CD14-positive monocyte (primary cell): ENCODE data around the gene KLHL20. TPM values are rescaled to one million over a fixed set of nuclear protein-coding genes. Genes with fewer than 3 reads are reported as not detected.

Source experiments
- DNase-seq, 3 donors: peaks; one replicate each; pipeline ENCODE4 v3.0.0-alpha.2; 2011 to 2022
- H2AFZ ChIP-seq: 2 replicates; pipeline ENCODE4 v1.6.0; 2012; ENCODE audit warnings: mild to moderate bottlenecking, low read depth, low read length, inconsistent platforms; ENCODE audit not compliant: insufficient read depth, poor library complexity, severe bottlenecking
- H3K27ac ChIP-seq, 2 donors: 1 replicate in 1 of 2; 2 replicates in 1 of 2; pipeline ENCODE4 v1.5.1; 2012 to 2013; ENCODE audit warnings: low read length in 2 of 2, control low read depth in 1 of 2, inconsistent platforms in 1 of 2, low read depth in 1 of 2, mild to moderate bottlenecking in 1 of 2
- H3K27me3 ChIP-seq, 2 donors: one replicate each; pipeline versions ENCODE4 v1.6.0 to v1.6.1; 2011 to 2013; ENCODE audit warnings: low read length in 2 of 2; ENCODE audit not compliant: control insufficient read depth in 2 of 2, insufficient read depth in 2 of 2
- H3K36me3 ChIP-seq, 2 donors: replicated peaks in 1 of 2; 1 replicate in 1 of 2; 2 replicates in 1 of 2; pipeline versions ENCODE4 v1.5.1 to v1.6.1; 2012 to 2013; ENCODE audit warnings: low read length in 2 of 2, control low read depth in 1 of 2, inconsistent platforms in 1 of 2, mild to moderate bottlenecking in 1 of 2; ENCODE audit not compliant: insufficient read depth in 2 of 2, control insufficient read depth in 1 of 2
- H3K4me1 ChIP-seq, 2 donors: 1 replicate in 1 of 2; 2 replicates in 1 of 2; pipeline versions ENCODE4 v1.5.1 to v1.6.1; 2012 to 2013; ENCODE audit warnings: low read length in 2 of 2, control low read depth in 1 of 2, inconsistent platforms in 1 of 2, mild to moderate bottlenecking in 1 of 2, moderate library complexity in 1 of 2; ENCODE audit not compliant: insufficient read depth in 2 of 2, control insufficient read depth in 1 of 2
- H3K4me2 ChIP-seq: replicated peaks from 2 replicates; pipeline ENCODE3; 2012; ENCODE audit warnings: low read length, moderate library complexity, mild to moderate bottlenecking; ENCODE audit not compliant: poor library complexity, severe bottlenecking; ENCODE audit errors: extremely low read depth
- H3K4me3 ChIP-seq, 3 experiments: fragments of 200-600 bp in 1 of 3; sonication (generic) in 1 of 3; replicated peaks in 1 of 3; 1 replicate in 2 of 3; 2 replicates in 1 of 3; pipeline ENCODE4 v1.5.1; 2011 to 2013; ENCODE audit warnings: low read length in 3 of 3, mild to moderate bottlenecking in 3 of 3, control low read depth in 2 of 3, low read depth in 2 of 3, inconsistent platforms in 1 of 3, moderate library complexity in 1 of 3
- H3K79me2 ChIP-seq: 2 replicates; pipeline ENCODE4 v1.6.0; 2012; ENCODE audit warnings: mild to moderate bottlenecking, control low read depth, inconsistent platforms, low read length, moderate library complexity; ENCODE audit not compliant: insufficient read depth
- H3K9ac ChIP-seq: 2 replicates; pipeline ENCODE4 v1.6.0; 2017; ENCODE audit warnings: low read length, mild to moderate bottlenecking; ENCODE audit not compliant: insufficient read depth, poor library complexity, severe bottlenecking
- H3K9me3 ChIP-seq, 2 donors: replicated peaks in 1 of 2; 1 replicate in 1 of 2; 2 replicates in 1 of 2; pipeline versions ENCODE4 v1.5.1 to v1.6.1; 2012 to 2013; ENCODE audit warnings: low read length in 2 of 2, control low read depth in 1 of 2; ENCODE audit not compliant: control insufficient read depth in 1 of 2, insufficient read depth in 1 of 2
- H4K20me1 ChIP-seq: 2 replicates; pipeline ENCODE4 v1.6.0; 2012; ENCODE audit warnings: mild to moderate bottlenecking, low read length, control low read depth, moderate library complexity; ENCODE audit not compliant: insufficient read depth
- H3K27ac Mint-ChIP-seq, 7 donors: one replicate each; pipeline ENCODE4 v1.8.0; 2020; ENCODE audit warnings: mild to moderate bottlenecking in 7 of 7, mixed read lengths in 7 of 7, moderate library complexity in 6 of 7, inconsistent platforms in 2 of 7
- H3K27me3 Mint-ChIP-seq, 3 donors: one replicate each; pipeline ENCODE4 v1.8.0; 2021 to 2022; ENCODE audit warnings: low read depth in 3 of 3, mild to moderate bottlenecking in 3 of 3, mixed read lengths in 3 of 3, moderate library complexity in 3 of 3, inconsistent platforms in 1 of 3
- H3K36me3 Mint-ChIP-seq, 2 donors: one replicate each; pipeline ENCODE4 v1.8.0; 2020; ENCODE audit warnings: mixed read lengths in 2 of 2, inconsistent platforms in 1 of 2, mild to moderate bottlenecking in 1 of 2
- H3K4me1 Mint-ChIP-seq: one replicate; pipeline ENCODE4 v1.8.0; 2020; ENCODE audit warnings: mild to moderate bottlenecking, mixed read lengths
- H3K4me3 Mint-ChIP-seq, 2 donors: one replicate each; pipeline ENCODE4 v1.8.0; 2020; ENCODE audit warnings: mild to moderate bottlenecking in 2 of 2, mixed read lengths in 2 of 2, moderate library complexity in 1 of 2
- H3K9me3 Mint-ChIP-seq, 7 donors: one replicate each; pipeline ENCODE4 v1.8.0; 2020 to 2022; ENCODE audit warnings: mixed read lengths in 7 of 7, mild to moderate bottlenecking in 6 of 7, moderate library complexity in 6 of 7, inconsistent platforms in 2 of 7
- WGBS: methylation state at CpG from one replicate; pipeline ENCODE4 v1.1.5; 2013; ENCODE audit warnings: missing lambda C conversion rate; ENCODE audit not compliant: insufficient coverage; 5-methylcytosine and 5-hydroxymethylcytosine counted together
- intact Hi-C, 2 donors: fragments of 100-400 bp; cut with micrococcal nuclease; formaldehyde crosslinking; loops; one replicate each; pipeline versions ENCODE4 v1.15.0 to v1.15.1; 2023
- polyA plus RNA-seq, 3 donors: library from polyadenylated mRNA; depleted of rRNA in 1 of 3; unstranded in 2 of 3; stranded (reverse) in 1 of 3; fragments of 300-500 nt in 2 of 3; fragments of >200 nt in 1 of 3; fragmentation: Illumina TruSeq in 2 of 3; gene quantifications; 1 replicate in 2 of 3; 2 replicates in 1 of 3; pipeline ENCODE4 v1.2.3, GENCODE V29; 2012 to 2021
- TF ChIP-seq, protein P1 (sequence below): fragments of 200-600 bp; IDR thresholded peaks from one replicate; pipeline ENCODE4 v1.8.0; 2022; ENCODE audit warnings: antibody characterized with exemption, mild to moderate bottlenecking

The KLHL20 gene
- polyA plus RNA-seq, 3 donors = 6.5 to 9.4 (median 8.2) TPM

DNA sequence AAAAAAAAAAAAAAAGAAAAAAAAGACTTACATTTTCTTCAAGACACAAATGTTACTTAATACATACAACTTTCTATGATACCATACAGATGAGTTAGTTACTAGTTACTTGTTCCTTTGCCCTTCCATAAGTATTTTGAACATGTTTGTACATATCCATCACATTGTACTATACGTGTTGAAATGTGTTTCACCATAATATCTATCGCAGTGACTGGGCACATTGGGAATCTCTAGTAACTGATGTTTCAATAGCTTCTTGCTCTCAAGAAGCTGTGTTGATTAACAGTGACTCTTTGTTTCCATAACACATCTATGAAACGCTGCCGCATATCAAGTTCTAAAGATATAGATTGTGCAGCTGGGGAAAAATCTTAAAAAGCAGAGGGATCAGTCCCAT, 42.9 kb downstream of the KLHL20 start:
- Histone ChIP-seq H3K4me2 (no peak overlapping the region), H3K9ac (no peak overlapping the region), H3K9me3 (peaks cover 10 to 20% of the 10 kb centered on the region in 2 donors), H3K36me3 (peaks cover 65 to 72% of the 10 kb centered on the region in 2 donors), H3K4me3 (no peak overlapping the region), H3K27me3 (no peaks in the 10 kb centered on the region), H4K20me1 (no peaks in the 10 kb centered on the region), H3K27ac (no peak overlapping the region), H3K4me1 (no peaks in the 10 kb centered on the region), H2AFZ (no peak overlapping the region), H3K79me2 (no peaks in the 10 kb centered on the region)
- Mint-ChIP-seq H3K4me3 (no peak overlapping the region), H3K27me3 (peaks cover 0 to 3% (median 0%) of the 10 kb centered on the region in 3 donors), H3K4me1 (no peaks in the 10 kb centered on the region), H3K36me3 (peaks cover 71 to 76% of the 10 kb centered on the region in 2 donors), H3K9me3 (peaks cover 13 to 44% (median 25%) of the 10 kb centered on the region in 7 donors), H3K27ac (no peak overlapping the region)
- no CpG with 5 or more reads among the region's 4 CpGs for WGBS
- TF ChIP-seq, protein P1, sequence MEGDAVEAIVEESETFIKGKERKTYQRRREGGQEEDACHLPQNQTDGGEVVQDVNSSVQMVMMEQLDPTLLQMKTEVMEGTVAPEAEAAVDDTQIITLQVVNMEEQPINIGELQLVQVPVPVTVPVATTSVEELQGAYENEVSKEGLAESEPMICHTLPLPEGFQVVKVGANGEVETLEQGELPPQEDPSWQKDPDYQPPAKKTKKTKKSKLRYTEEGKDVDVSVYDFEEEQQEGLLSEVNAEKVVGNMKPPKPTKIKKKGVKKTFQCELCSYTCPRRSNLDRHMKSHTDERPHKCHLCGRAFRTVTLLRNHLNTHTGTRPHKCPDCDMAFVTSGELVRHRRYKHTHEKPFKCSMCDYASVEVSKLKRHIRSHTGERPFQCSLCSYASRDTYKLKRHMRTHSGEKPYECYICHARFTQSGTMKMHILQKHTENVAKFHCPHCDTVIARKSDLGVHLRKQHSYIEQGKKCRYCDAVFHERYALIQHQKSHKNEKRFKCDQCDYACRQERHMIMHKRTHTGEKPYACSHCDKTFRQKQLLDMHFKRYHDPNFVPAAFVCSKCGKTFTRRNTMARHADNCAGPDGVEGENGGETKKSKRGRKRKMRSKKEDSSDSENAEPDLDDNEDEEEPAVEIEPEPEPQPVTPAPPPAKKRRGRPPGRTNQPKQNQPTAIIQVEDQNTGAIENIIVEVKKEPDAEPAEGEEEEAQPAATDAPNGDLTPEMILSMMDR = no peak
- DNase-seq = no peak
- intact Hi-C loops = no loop called here

DNA sequence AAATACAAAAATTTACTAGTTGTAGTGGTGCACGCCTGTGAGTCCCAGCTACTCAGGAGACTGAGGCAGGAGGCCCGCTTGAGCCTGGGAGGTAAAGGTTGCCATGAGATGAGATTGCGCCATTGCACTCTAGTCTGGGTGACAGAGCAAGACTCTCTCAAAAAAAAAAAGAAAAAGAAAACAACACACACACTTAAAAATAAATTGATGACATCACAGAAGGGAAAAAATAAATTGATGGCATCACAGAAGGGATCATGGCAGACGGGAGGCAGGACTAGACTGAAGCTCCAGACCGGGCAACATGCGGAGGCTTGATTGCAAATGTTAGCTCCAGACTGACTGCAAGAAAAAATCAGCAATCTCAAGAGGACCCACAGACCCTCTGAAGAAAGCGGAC, 43.3 kb downstream of the KLHL20 start:
- Histone ChIP-seq H3K4me3 (no peak overlapping the region), H4K20me1 (no peaks in the 10 kb centered on the region), H3K4me2 (no peak overlapping the region), H3K36me3 (peaks cover 61 to 67% of the 10 kb centered on the region in 2 donors), H3K9me3 (peaks cover 10 to 22% of the 10 kb centered on the region in 2 donors), H2AFZ (no peak overlapping the region), H3K9ac (no peak overlapping the region), H3K27ac (no peak overlapping the region), H3K27me3 (no peaks in the 10 kb centered on the region), H3K4me1 (no peaks in the 10 kb centered on the region), H3K79me2 (no peaks in the 10 kb centered on the region)
- Mint-ChIP-seq H3K27ac (no peak overlapping the region), H3K27me3 (peaks cover 0 to 3% (median 0%) of the 10 kb centered on the region in 3 donors), H3K4me1 (no peaks in the 10 kb centered on the region), H3K9me3 (peaks cover 16 to 48% (median 28%) of the 10 kb centered on the region in 7 donors), H3K36me3 (peaks cover 68 to 72% of the 10 kb centered on the region in 2 donors), H3K4me3 (no peak overlapping the region)
- WGBS = no CpG with 5 or more reads among the region's 7 CpGs
- TF ChIP-seq, protein P1 = no peak
- intact Hi-C loops = no loop called here
- no peak for DNase-seq
